ENCODE data around the gene LHPP. TPM values are rescaled to one million over a fixed set of nuclear protein-coding genes. Genes with fewer than 3 reads are reported as not detected.

Gene LHPP
- total and polyA plus RNA-seq, 8 donors, result 8.5 to 48.7 (median 17.0) TPM

DNA sequence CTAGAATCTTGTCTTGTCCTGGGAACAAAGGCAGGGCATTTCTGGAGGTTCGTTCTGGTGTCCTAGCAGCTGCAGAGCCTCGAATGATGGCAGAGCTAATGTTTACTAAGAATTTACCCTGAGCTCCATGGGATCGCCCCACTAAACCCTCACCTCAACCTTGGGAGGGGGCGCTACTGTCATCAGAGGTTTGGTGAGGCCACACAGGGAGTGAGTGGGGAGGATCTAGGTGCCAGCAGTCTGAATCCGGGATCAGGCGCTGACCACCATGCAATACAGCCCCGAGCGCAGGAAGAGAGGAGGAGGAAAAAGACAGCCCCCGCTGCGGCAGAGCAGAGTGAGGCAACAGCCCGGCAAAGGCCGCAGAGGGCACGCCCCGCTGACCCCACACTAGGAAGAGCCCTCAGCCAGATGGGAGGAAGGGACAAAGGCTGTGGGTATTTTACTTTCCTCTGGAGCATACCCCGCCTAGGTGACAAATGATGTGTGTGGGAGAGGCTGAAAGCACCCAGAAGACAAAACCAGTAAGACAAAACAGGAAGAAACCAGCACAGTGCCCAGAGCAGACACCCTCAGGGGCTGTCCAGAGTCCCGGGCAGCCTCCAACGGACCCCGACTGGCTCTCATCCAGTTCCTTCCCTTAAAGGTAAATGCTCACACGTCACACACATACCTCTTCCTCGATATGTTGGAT, 179.1 kb downstream of the LHPP start:
- 55 to 79% (median 61%) methylated on average over 19 to 20 of the region's 20 CpGs for WGBS, 5 donors
- no peak overlapping the region for H3K4me3 ChIP-seq
- intact Hi-C loops (cut with DNase I; ENCODE audit: low total_unique reads), result no loop called here

GRCh38 chr10:124641282-124642087, 179.9 kb downstream of the LHPP start:
- Histone ChIP-seq H3K36me3 (peaks cover 0 to 7% (median 7%) of the 10 kb centered on the region in 4 donors), H3K4me1 (peaks cover 25 to 84% (median 57%) of the 10 kb centered on the region in 4 donors), H3K4me3 (no peak overlapping the region), H3K9me3 (no peaks in the 10 kb centered on the region), H3K27me3 (no peaks in the 10 kb centered on the region), H3K27ac (peak overlapping the region in 4 of 5 donors; percentile 27 to 67 (median 47))
- intact Hi-C loops (cut with DNase I; ENCODE audit: low total_unique reads), result no loop called here
- 40 to 77% (median 75%) methylated on average over 6 to 15 of the region's 15 CpGs for WGBS, 5 donors
- TF ChIP-seq EP300 (IDR thresholded peaks at IDR 0.05) (no peak), POLR2A (IDR thresholded peaks at IDR 0.05) (no peak), POLR2AphosphoS5 (IDR thresholded peaks at IDR 0.05) (no peak)
- TF ChIP-seq, protein P1, sequence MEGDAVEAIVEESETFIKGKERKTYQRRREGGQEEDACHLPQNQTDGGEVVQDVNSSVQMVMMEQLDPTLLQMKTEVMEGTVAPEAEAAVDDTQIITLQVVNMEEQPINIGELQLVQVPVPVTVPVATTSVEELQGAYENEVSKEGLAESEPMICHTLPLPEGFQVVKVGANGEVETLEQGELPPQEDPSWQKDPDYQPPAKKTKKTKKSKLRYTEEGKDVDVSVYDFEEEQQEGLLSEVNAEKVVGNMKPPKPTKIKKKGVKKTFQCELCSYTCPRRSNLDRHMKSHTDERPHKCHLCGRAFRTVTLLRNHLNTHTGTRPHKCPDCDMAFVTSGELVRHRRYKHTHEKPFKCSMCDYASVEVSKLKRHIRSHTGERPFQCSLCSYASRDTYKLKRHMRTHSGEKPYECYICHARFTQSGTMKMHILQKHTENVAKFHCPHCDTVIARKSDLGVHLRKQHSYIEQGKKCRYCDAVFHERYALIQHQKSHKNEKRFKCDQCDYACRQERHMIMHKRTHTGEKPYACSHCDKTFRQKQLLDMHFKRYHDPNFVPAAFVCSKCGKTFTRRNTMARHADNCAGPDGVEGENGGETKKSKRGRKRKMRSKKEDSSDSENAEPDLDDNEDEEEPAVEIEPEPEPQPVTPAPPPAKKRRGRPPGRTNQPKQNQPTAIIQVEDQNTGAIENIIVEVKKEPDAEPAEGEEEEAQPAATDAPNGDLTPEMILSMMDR (IDR thresholded peaks at IDR 0.05), result no peak
- peak in 1 of 2 donors; percentile 70 for DNase-seq

More for the DNA sequence above, 179.1 kb downstream of the LHPP start:
- H3K36me3 ChIP-seq, result peaks cover 0 to 7% (median 7%) of the 10 kb centered on the region in 4 donors
- H3K27me3 ChIP-seq, result no peaks in the 10 kb centered on the region
- H3K27ac ChIP-seq, result peak overlapping the region; percentile 22 to 67 (median 32)
- H3K4me1 ChIP-seq, result peaks cover 17 to 79% (median 50%) of the 10 kb centered on the region in 4 donors
- no peaks in the 10 kb centered on the region for H3K9me3 ChIP-seq
- no peak for DNase-seq
- TF ChIP-seq POLR2AphosphoS5 (IDR thresholded peaks at IDR 0.05) (no peak), POLR2A (IDR thresholded peaks at IDR 0.05) (no peak), EP300 (IDR thresholded peaks at IDR 0.05) (no peak)
- TF ChIP-seq, protein P1 (IDR thresholded peaks at IDR 0.05), result no peak

DNA sequence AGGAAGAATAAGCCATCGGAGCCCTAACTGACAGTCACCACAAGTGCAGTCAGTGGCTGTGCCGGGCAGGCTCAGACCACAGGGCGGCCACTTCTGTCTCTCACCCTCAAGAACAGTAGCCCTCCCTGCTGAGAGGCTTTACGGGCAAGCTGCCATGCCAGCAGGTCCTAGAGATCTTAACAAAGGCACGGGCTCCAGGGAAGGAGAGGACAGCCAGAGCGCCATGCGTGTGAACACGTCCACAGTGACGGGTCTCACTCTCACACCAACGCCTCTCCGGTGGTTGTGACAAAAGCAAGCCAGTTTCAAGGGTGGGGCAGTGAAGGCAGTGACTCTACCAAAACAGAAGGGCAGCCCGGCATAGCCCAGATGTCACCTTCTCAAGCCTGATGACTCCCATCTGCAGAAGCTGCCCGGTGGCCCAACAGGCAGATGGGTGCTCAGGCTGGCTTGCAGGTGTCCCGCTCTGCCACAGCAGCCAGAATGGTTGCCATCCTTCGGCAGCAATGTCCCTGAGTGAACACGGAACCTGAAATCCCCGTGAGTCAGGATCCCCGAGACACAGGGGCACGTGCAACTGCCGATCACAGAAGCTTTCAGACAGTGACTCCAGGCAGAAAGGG, 180.6 kb downstream of the LHPP start:
- Histone ChIP-seq H3K27me3 (no peaks in the 10 kb centered on the region), H3K4me3 (no peak overlapping the region), H3K36me3 (peaks cover 0 to 7% (median 7%) of the 10 kb centered on the region in 4 donors), H3K27ac (peak overlapping the region in 4 of 5 donors; percentile 27 to 67 (median 47)), H3K9me3 (no peaks in the 10 kb centered on the region), H3K4me1 (peaks cover 32 to 86% (median 64%) of the 10 kb centered on the region in 4 donors)
- no peak for TF ChIP-seq POLR2AphosphoS5 (IDR thresholded peaks at IDR 0.05)
- no peak for TF ChIP-seq POLR2A (IDR thresholded peaks at IDR 0.05)
- TF ChIP-seq, protein P1 (IDR thresholded peaks at IDR 0.05), result no peak
- TF ChIP-seq EP300 (IDR thresholded peaks at IDR 0.05), result no peak
- 87 to 92% (median 91%) methylated on average over 13 to 20 of the region's 20 CpGs for WGBS, 5 donors
- DNase-seq, result no peak
- intact Hi-C loops (cut with DNase I; ENCODE audit: low total_unique reads), result no loop called here
